ENCODE data around the gene HDGFL3. TPM values are rescaled to one million over a fixed set of nuclear protein-coding genes. Genes with fewer than 3 reads are reported as not detected.

The HDGFL3 gene
- total and polyA plus RNA-seq, 2 donors (not counting 3 experiments of a cell fraction or from before 2014, with no cell fraction given), result 20.2 to 155 TPM

DNA sequence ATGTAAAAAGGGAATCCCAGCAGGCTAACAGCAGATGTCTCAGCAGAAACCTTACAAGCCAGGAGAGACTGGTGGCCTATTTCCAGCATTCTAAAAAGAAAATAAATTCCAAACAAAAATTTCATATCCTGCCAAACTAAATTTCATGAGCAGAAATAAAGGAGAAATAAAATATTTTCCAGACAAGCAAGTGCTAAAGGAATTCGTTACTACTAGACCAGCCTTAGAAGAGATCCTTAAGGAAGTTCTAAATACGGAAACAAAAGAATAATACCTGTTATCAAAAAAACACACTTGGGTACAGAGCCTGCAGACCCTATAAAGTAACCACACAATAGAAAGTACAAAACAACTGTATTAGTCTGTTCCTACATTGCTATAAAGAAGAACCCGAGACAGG is 41.4 kb downstream of the HDGFL3 start:
- H3K9me1 ChIP-seq (replicated peaks; ENCODE audit: control insufficient read depth, extremely low read depth, insufficient read depth, low read length), result no peaks in the 10 kb centered on the region
- ChIA-PET CTCF (interaction anchor here (1.3 kb wide), 1 partner anchor 40 kb away, joined by 6 read pairs; no protein-coding TSS in a partner anchor), POLR2A (interaction anchor here (0.6 kb wide), 2 partner anchors 38 to 122 kb away, joined by 3 read pairs; no protein-coding TSS in a partner anchor)
- no peak overlapping the region for H3K9ac ChIP-seq (replicated peaks; ENCODE audit: extremely low read depth, insufficient read depth, low read length)
- peaks cover 3% of the 10 kb centered on the region for H4K20me1 ChIP-seq (replicated peaks; ENCODE audit: control insufficient read depth, extremely low read depth, insufficient read depth, low read length)
- H3K4me2 ChIP-seq (ENCODE audit: insufficient read depth, low read length), result peak overlapping the region; percentile 28
- DNase-seq (ENCODE audit: low read depth, low spot score) (no peak), FAIRE-seq (no peak)
- dilution Hi-C loops (cut with MboI; ENCODE audit: extremely low pct_ligation_motif_present, low sequenced_read_pairs) (no loop called here), intact Hi-C loops (cut with micrococcal nuclease) (no loop called here)
- H2AFZ ChIP-seq (ENCODE audit: low read depth, low read length), result no peak overlapping the region
- H3K27me3 ChIP-seq (ENCODE audit: control insufficient read depth in 2 of 2, insufficient read depth in 2 of 2, low read length in 2 of 2), result no peaks in the 10 kb centered on the region
- H3K9me3 ChIP-seq (replicated peaks; ENCODE audit: control insufficient read depth, insufficient read depth, low read length), result no peaks in the 10 kb centered on the region
- peaks cover 79% of the 10 kb centered on the region for H3K79me2 ChIP-seq (ENCODE audit: control insufficient read depth, insufficient read depth, low read length)
- no TSS peak for BruUV-seq (replicated peaks)
- no peak overlapping the region for H3K4me3 ChIP-seq (replicated peaks in 1 of 3; ENCODE audit: insufficient read depth in 1 of 3, low read depth in 1 of 3, low read length in 3 of 3)
- H3K27ac ChIP-seq (ENCODE audit: insufficient read depth, low read depth, low read length), result peak overlapping the region; percentile 49
- peaks cover 44% of the 10 kb centered on the region for H3K4me1 ChIP-seq (ENCODE audit: control insufficient read depth, extremely low read depth, insufficient read depth, low read length)
- peaks cover 0 to 3% of the 10 kb centered on the region in 2 experiments for H3K36me3 ChIP-seq (ENCODE audit: control insufficient read depth in 2 of 2, extremely low read depth in 1 of 2, insufficient read depth in 2 of 2, low read length in 2 of 2)
- no peak for TF ChIP-seq GATA2 (IDR thresholded peaks at IDR 0.05; ENCODE audit: insufficient read depth, insufficient read length, low read depth, low read length)
- TF ChIP-seq, protein P1, sequence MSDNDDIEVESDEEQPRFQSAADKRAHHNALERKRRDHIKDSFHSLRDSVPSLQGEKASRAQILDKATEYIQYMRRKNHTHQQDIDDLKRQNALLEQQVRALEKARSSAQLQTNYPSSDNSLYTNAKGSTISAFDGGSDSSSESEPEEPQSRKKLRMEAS (IDR thresholded peaks at IDR 0.05; ENCODE audit: insufficient read depth, insufficient read length), result no peak
- TF ChIP-seq EZH2 (IDR thresholded peaks at IDR 0.05; ENCODE audit: borderline replicate concordance, low read depth, low read length, severe bottlenecking), result no peak
- TF ChIP-seq POLR2A (IDR thresholded peaks at IDR 0.05; ENCODE audit: low read depth, low read length), result no peak
- TF ChIP-seq POLR2AphosphoS5 (IDR thresholded peaks at IDR 0.05; ENCODE audit: insufficient read depth, low read depth, low read length), result no peak
- TF ChIP-seq, protein P2, sequence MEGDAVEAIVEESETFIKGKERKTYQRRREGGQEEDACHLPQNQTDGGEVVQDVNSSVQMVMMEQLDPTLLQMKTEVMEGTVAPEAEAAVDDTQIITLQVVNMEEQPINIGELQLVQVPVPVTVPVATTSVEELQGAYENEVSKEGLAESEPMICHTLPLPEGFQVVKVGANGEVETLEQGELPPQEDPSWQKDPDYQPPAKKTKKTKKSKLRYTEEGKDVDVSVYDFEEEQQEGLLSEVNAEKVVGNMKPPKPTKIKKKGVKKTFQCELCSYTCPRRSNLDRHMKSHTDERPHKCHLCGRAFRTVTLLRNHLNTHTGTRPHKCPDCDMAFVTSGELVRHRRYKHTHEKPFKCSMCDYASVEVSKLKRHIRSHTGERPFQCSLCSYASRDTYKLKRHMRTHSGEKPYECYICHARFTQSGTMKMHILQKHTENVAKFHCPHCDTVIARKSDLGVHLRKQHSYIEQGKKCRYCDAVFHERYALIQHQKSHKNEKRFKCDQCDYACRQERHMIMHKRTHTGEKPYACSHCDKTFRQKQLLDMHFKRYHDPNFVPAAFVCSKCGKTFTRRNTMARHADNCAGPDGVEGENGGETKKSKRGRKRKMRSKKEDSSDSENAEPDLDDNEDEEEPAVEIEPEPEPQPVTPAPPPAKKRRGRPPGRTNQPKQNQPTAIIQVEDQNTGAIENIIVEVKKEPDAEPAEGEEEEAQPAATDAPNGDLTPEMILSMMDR (IDR thresholded peaks at IDR 0.05; ENCODE audit: extremely low read depth in 1 of 2, insufficient read depth in 1 of 2, low read depth in 1 of 2, low read length in 2 of 2), result no peak
- TF ChIP-seq FOS (IDR thresholded peaks at IDR 0.05; ENCODE audit: borderline replicate concordance, insufficient read depth, low read length), result no peak

Measured in endothelial cell of umbilical vein (primary cell).